Keratinocyte (primary cell): ENCODE results near the gene CPLX3. TPM values are rescaled to one million over a fixed set of nuclear protein-coding genes. Genes with fewer than 3 reads are reported as not detected.

ENCODE experiments used
- DNase-seq: peaks from one replicate; pipeline ENCODE4 v3.0.0-alpha.2; 2011; ENCODE audit warnings: low read depth, missing footprints, low spot score
- FAIRE-seq: peaks from 2 replicates; lab custom pipeline; 2011; peaks lifted over from hg19 to GRCh38; lab: Jason Lieb, UNC
- H2AFZ ChIP-seq: 2 replicates; pipeline ENCODE4 v1.6.0; 2012; ENCODE audit warnings: low read length, control low read depth, inconsistent platforms; ENCODE audit not compliant: control insufficient read depth
- H3K27ac ChIP-seq: 2 replicates; pipeline ENCODE4 v1.5.1; 2011; ENCODE audit warnings: low read length; ENCODE audit not compliant: control insufficient read depth, insufficient read depth
- H3K27me3 ChIP-seq: 3 replicates; pipeline ENCODE4 v1.6.0; 2011; ENCODE audit warnings: low read length; ENCODE audit not compliant: control insufficient read depth, insufficient read depth; ENCODE audit errors: extremely low read depth
- H3K36me3 ChIP-seq, 2 experiments: 2 replicates in 1 of 2; 3 replicates in 1 of 2; pipeline ENCODE4 v1.5.1; 2011; ENCODE audit warnings: low read length in 2 of 2, mild to moderate bottlenecking in 1 of 2; ENCODE audit not compliant: control insufficient read depth in 2 of 2, insufficient read depth in 2 of 2; ENCODE audit errors: extremely low read depth in 1 of 2
- H3K4me1 ChIP-seq: 3 replicates; pipeline ENCODE4 v1.5.1; 2011; ENCODE audit warnings: low read length; ENCODE audit not compliant: control insufficient read depth, insufficient read depth; ENCODE audit errors: extremely low read depth
- H3K4me2 ChIP-seq: 3 replicates; pipeline ENCODE4 v1.6.0; 2011; ENCODE audit warnings: low read depth, low read length; ENCODE audit not compliant: control insufficient read depth, insufficient read depth; ENCODE audit errors: extremely low read depth
- H3K4me3 ChIP-seq, 3 experiments: fragments of 200-600 bp in 1 of 3; sonication (generic) in 1 of 3; 2 replicates in 2 of 3; 3 replicates in 1 of 3; pipeline ENCODE4 v1.5.1; 2011 to 2016; ENCODE audit warnings: low read length in 3 of 3, mild to moderate bottlenecking in 3 of 3, control low read depth in 2 of 3, inconsistent platforms in 1 of 3, low read depth in 1 of 3, mixed read lengths in 1 of 3, mixed run types in 1 of 3, moderate library complexity in 1 of 3; ENCODE audit not compliant: control insufficient read depth in 2 of 3, insufficient read depth in 2 of 3; ENCODE audit errors: extremely low read depth in 1 of 3
- H3K79me2 ChIP-seq: 2 replicates; pipeline ENCODE4 v1.6.0; 2012; ENCODE audit warnings: low read length; ENCODE audit not compliant: control insufficient read depth, insufficient read depth
- H3K9ac ChIP-seq: 3 replicates; pipeline ENCODE4 v1.6.0; 2011; ENCODE audit warnings: low read length; ENCODE audit not compliant: control insufficient read depth, insufficient read depth; ENCODE audit errors: extremely low read depth
- H3K9me1 ChIP-seq: 3 replicates; pipeline ENCODE4 v1.6.0; 2011; ENCODE audit warnings: low read length; ENCODE audit not compliant: control insufficient read depth, insufficient read depth; ENCODE audit errors: extremely low read depth
- H3K9me3 ChIP-seq: 2 replicates; pipeline ENCODE4 v1.5.1; 2012; ENCODE audit warnings: low read depth, low read length; ENCODE audit not compliant: control insufficient read depth
- H4K20me1 ChIP-seq: 3 replicates; pipeline ENCODE4 v1.6.0; 2011; ENCODE audit warnings: low read length; ENCODE audit not compliant: control insufficient read depth, insufficient read depth; ENCODE audit errors: extremely low read depth
- EZH2 ChIP-seq: IDR thresholded peaks from one replicate; pipeline ENCODE4 v1.6.1; 2012; ENCODE audit warnings: inconsistent platforms, mild to moderate bottlenecking, low read length, moderate library complexity
- dilution Hi-C: fragments of 300-500 bp; cut with MboI; formaldehyde crosslinking; loops from one replicate; pipeline ENCODE4 v1.7.0; 2020; ENCODE audit warnings: low sequenced_read_pairs; ENCODE audit not compliant: extremely low pct_ligation_motif_present
- polyA plus RNA-seq, 5 experiments: library from polyadenylated mRNA; depleted of rRNA in 3 of 5; stranded (reverse) in 3 of 5; stranded (forward) in 1 of 5; unstranded in 1 of 5; fragments of >200 nt; gene quantifications; 1 replicate in 1 of 5; 2 replicates in 3 of 5; 3 replicates in 1 of 5; pipeline versions ENCODE4 v1.2.1 to v1.2.3, GENCODE V29; 2011 to 2012; ENCODE audit warnings: missing spikeins in 2 of 5, low read depth in 1 of 5, low replicate concordance in 1 of 5
- TF ChIP-seq, protein P1 (sequence below), 3 experiments: IDR thresholded peaks in 1 of 3; conservative IDR thresholded peaks in 1 of 3; optimal IDR thresholded peaks in 1 of 3; 2 replicates in 2 of 3; 3 replicates in 1 of 3; pipeline versions ENCODE3 to v1.5.1; 2011; ENCODE audit warnings: low read length in 3 of 3, mild to moderate bottlenecking in 3 of 3, moderate library complexity in 2 of 3, control low read depth in 1 of 3, inconsistent platforms in 1 of 3; ENCODE audit not compliant: insufficient read depth in 2 of 3; ENCODE audit errors: extremely low read depth in 1 of 3

Gene CPLX3
- polyA plus RNA-seq, 1 donor (not counting 4 experiments of a cell fraction or from before 2014, with no cell fraction given): not detected

DNA sequence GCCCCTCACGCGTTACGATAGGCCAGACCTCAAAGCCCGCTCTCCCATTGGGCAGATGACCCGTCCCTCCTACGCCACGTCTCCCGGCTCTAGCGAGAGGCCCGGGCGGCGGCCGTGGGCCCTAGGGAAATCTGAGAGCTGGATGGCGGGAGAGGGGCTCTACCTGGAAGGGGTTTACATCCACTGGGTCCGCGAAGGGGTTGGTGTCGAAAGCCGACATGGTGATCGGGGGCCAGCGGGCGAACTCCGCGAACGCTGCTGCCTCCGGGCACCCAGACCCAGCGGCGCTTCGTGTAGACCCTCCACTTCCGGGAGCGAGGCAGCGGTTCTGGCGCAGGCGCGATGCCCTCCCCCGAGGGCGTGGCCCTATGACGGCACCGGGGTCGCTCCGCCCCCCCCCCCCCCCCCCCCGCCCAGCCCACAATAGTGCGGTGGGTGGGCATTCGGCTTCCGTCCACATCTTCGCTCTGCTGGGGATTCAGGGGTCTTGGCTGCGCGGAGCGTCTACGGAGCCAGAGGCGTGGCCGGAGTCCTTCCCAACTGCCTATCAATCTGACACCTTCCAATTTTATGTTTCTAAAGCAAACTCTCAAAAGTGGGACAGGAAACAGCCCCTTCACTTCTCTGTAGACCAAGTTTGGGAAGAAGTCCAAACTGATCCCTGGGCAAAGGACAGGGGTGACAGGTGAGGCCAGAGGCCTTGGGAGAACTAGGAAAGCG lies 46.8 kb downstream of the CPLX3 start, which contains the start of gene SCAMP2:
TSS of gene SCAMP2 (minus strand) at position 330 of the 720 bp plus-strand sequence. CDS start at position 220, 110 bp downstream.
- dilution Hi-C loops: no loop called here

DNA sequence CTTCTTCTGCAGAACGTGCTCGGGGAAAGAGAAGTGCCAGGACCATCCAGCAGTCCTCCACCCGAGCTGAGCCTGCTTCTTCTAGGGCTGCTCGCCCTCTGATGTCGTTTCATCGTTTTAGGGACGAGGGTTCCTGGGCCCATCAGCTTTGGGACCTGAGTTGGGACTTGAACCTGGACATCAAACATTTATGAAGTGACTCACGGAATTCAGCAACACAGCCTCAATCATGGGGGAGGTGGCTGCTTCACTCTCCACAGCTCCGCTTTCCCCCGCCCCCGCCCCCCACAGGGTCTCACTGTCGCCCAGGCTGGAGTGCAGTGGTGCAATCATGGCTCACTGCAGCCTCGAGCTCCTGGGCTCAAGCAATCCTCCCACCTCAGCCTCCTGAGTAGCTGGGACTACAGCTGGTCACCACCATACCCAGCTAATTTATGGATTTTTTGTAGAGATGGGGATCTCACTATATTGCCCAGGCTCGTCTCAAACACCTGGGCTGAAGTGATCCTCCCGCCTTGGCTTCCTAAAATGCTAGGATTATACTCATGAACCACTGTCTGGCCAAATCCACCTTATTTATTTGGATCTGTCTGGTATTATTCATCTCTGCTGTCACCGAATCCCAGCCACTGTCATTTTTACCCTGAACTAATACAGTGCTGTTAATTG lies 47.5 kb downstream of the CPLX3 start:
- Histone ChIP-seq H3K4me2 (peak overlapping the region; percentile 87), H3K27ac (no peak overlapping the region), H2AFZ (peak overlapping the region; percentile 23), H4K20me1 (peaks cover 13% of the 10 kb centered on the region), H3K9ac (peak overlapping the region; percentile 94), H3K4me1 (peaks cover 29% of the 10 kb centered on the region), H3K27me3 (no peaks in the 10 kb centered on the region), H3K9me1 (peaks cover 4% of the 10 kb centered on the region), H3K9me3 (no peaks in the 10 kb centered on the region), H3K4me3 (peak overlapping the region; percentile 59 to 80 (median 74)), H3K36me3 (peaks cover 0 to 3% of the 10 kb centered on the region in 2 experiments), H3K79me2 (peaks cover 32% of the 10 kb centered on the region)
- DNase-seq (no peak), FAIRE-seq (no peak)
- TF ChIP-seq, protein P1, sequence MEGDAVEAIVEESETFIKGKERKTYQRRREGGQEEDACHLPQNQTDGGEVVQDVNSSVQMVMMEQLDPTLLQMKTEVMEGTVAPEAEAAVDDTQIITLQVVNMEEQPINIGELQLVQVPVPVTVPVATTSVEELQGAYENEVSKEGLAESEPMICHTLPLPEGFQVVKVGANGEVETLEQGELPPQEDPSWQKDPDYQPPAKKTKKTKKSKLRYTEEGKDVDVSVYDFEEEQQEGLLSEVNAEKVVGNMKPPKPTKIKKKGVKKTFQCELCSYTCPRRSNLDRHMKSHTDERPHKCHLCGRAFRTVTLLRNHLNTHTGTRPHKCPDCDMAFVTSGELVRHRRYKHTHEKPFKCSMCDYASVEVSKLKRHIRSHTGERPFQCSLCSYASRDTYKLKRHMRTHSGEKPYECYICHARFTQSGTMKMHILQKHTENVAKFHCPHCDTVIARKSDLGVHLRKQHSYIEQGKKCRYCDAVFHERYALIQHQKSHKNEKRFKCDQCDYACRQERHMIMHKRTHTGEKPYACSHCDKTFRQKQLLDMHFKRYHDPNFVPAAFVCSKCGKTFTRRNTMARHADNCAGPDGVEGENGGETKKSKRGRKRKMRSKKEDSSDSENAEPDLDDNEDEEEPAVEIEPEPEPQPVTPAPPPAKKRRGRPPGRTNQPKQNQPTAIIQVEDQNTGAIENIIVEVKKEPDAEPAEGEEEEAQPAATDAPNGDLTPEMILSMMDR (optimal IDR thresholded peaks at IDR 0.05 in 1 of 3, IDR thresholded peaks at IDR 0.05 in 1 of 3, conservative IDR thresholded peaks at IDR 0.05 in 1 of 3; ENCODE audit: extremely low read depth in 1 of 3, insufficient read depth in 2 of 3, low read length in 3 of 3): no peak
- no peak for TF ChIP-seq EZH2
- dilution Hi-C loops: no loop called here

More for the DNA sequence above, 46.8 kb downstream of the CPLX3 start, which contains the start of gene SCAMP2:
- Histone ChIP-seq H3K36me3 (peaks cover 0 to 3% of the 10 kb centered on the region in 2 experiments), H3K4me1 (peaks cover 33% of the 10 kb centered on the region), H3K4me2 (peak within 1 kb of the TSS; percentile 87), H3K9ac (peak within 1 kb of the TSS; percentile 94), H4K20me1 (peaks cover 13% of the 10 kb centered on the region), H3K4me3 (peak within 1 kb of the TSS; percentile 62 to 80 (median 74)), H3K79me2 (peaks cover 39% of the 10 kb centered on the region), H3K9me3 (no peaks in the 10 kb centered on the region), H3K9me1 (peaks cover 4% of the 10 kb centered on the region), H2AFZ (peak within 1 kb of the TSS; percentile 93), H3K27ac (peak within 1 kb of the TSS; percentile 91), H3K27me3 (no peaks in the 10 kb centered on the region)
- FAIRE-seq: no peak
- DNase-seq: peak; percentile 42
- TF ChIP-seq EZH2: no peak
- TF ChIP-seq, protein P1 (optimal IDR thresholded peaks at IDR 0.05 in 1 of 3, IDR thresholded peaks at IDR 0.05 in 1 of 3, conservative IDR thresholded peaks at IDR 0.05 in 1 of 3; ENCODE audit: extremely low read depth in 1 of 3, insufficient read depth in 2 of 3, low read length in 3 of 3): no peak
